ENCODE results near the gene KRT78. TPM values are rescaled to one million over a fixed set of nuclear protein-coding genes. Genes with fewer than 3 reads are reported as not detected.

The KRT78 gene
- total RNA-seq, 1 donor from 2014 or later = not detected

- peaks cover 15% of the 10 kb centered on the region for H3K27me3 Mint-ChIP-seq
- no peak overlapping the region for H3K27ac Mint-ChIP-seq
- intact Hi-C loops (cut with micrococcal nuclease) = no loop called here
- no peaks in the 10 kb centered on the region for H3K4me1 Mint-ChIP-seq
- ChIA-PET POLR2A (no interaction called here), CTCF (interaction anchor here (1.0 kb wide), 1 partner anchor 13 kb away, joined by 3 read pairs; no protein-coding TSS in a partner anchor)
- no peak overlapping the region for H3K4me3 Mint-ChIP-seq
- no peak for ATAC-seq (ENCODE audit: low read depth)
- no peaks in the 10 kb centered on the region for H3K9me3 Mint-ChIP-seq
- H3K36me3 Mint-ChIP-seq (ENCODE audit: low read depth) = no peaks in the 10 kb centered on the region
- no peak for TF ChIP-seq CTCF (IDR thresholded peaks at IDR 0.05)
- no peak for DNase-seq
Observed at GRCh38 chr12:52832985-52833905, 15.5 kb downstream of the KRT78 start.

- H3K36me3 Mint-ChIP-seq (ENCODE audit: low read depth) = no peaks in the 10 kb centered on the region
- CTCF ChIA-PET = interaction anchor here (1.0 kb wide), 1 partner anchor 12 kb away, joined by 3 read pairs; no protein-coding TSS in a partner anchor
- DNase-seq (no peak), ATAC-seq (ENCODE audit: low read depth) (no peak)
- H3K4me3 Mint-ChIP-seq = no peak overlapping the region
- POLR2A ChIA-PET = no interaction called here
- no peak for TF ChIP-seq CTCF (IDR thresholded peaks at IDR 0.05)
- H3K4me1 Mint-ChIP-seq = no peaks in the 10 kb centered on the region
- H3K9me3 Mint-ChIP-seq = no peaks in the 10 kb centered on the region
- H3K27ac Mint-ChIP-seq = no peak overlapping the region
- peaks cover 15% of the 10 kb centered on the region for H3K27me3 Mint-ChIP-seq
- intact Hi-C loops (cut with micrococcal nuclease) = no loop called here
Observed at GRCh38 chr12:52832451-52832850, 16.3 kb downstream of the KRT78 start.

DNA sequence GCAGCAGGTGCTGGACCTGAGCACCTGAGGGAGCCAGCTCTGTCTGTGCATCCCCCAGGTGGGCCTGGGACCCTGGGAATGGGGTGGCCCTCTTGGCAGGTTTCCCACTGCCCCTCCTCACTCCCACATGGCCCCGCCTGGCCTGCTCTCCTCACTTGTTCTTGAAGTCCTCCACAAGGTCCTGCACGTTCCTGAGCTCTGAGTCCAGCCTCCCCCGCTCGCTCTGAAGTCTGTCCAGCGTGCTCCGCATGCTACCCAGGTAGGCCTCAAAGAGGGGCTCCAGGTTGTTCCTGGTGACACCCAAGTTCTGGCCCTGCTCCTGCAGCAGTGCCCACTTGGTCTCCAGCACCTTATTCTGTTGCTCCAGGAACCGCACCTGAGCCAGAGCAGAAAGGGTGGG is 17.5 kb downstream of the KRT78 start:
- ATAC-seq (ENCODE audit: low read depth) = no peak
- peaks cover 10% of the 10 kb centered on the region for H3K27me3 Mint-ChIP-seq
- no peak overlapping the region for H3K4me3 Mint-ChIP-seq
- intact Hi-C loops (cut with micrococcal nuclease) = no loop called here
- DNase-seq = no peak
- POLR2A ChIA-PET = no interaction called here
- CTCF ChIA-PET = no interaction called here
- no peaks in the 10 kb centered on the region for H3K4me1 Mint-ChIP-seq
- H3K36me3 Mint-ChIP-seq (ENCODE audit: low read depth) = no peaks in the 10 kb centered on the region
- no peak overlapping the region for H3K27ac Mint-ChIP-seq
- TF ChIP-seq CTCF (IDR thresholded peaks at IDR 0.05) = no peak
- no peaks in the 10 kb centered on the region for H3K9me3 Mint-ChIP-seq

GRCh38 chr12:52829986-52830770 is 18.6 kb downstream of the KRT78 start:
- no peak for TF ChIP-seq CTCF (IDR thresholded peaks at IDR 0.05)
- H3K27ac Mint-ChIP-seq = no peak overlapping the region
- H3K4me3 Mint-ChIP-seq = no peak overlapping the region
- intact Hi-C loops (cut with micrococcal nuclease) = no loop called here
- no peaks in the 10 kb centered on the region for H3K4me1 Mint-ChIP-seq
- H3K9me3 Mint-ChIP-seq = no peaks in the 10 kb centered on the region
- ChIA-PET CTCF (no interaction called here), POLR2A (no interaction called here)
- peaks cover 7% of the 10 kb centered on the region for H3K27me3 Mint-ChIP-seq
- ATAC-seq (ENCODE audit: low read depth) = no peak
- H3K36me3 Mint-ChIP-seq (ENCODE audit: low read depth) = no peaks in the 10 kb centered on the region
- no peak for DNase-seq

DNA sequence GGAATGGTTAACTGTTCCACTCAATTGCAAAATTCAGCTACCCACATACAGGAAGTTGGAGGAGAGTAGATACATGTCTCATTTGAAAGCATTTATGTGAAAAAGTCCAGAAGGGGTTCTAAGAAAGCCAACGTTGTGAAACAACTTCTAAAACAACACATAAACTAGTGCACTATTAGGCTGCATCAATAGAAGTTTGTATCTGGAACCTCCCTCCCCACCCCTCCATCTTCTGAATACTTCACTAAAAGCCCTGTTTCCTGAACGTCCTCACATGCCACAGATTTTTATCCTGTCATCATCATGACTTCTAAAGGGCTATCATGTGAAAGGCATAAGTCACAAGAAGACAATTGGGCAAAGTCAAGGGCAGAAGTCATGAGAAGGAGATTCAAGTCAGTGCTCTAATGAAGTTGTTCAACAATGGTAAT is 20.2 kb downstream of the KRT78 start:
- ChIA-PET CTCF (no interaction called here), POLR2A (no interaction called here)
- Mint-ChIP-seq H3K27me3 (peaks cover 7% of the 10 kb centered on the region), H3K27ac (no peak overlapping the region), H3K9me3 (no peaks in the 10 kb centered on the region), H3K4me1 (no peaks in the 10 kb centered on the region), H3K36me3 (ENCODE audit: low read depth) (no peaks in the 10 kb centered on the region), H3K4me3 (no peak overlapping the region)
- intact Hi-C loops (cut with micrococcal nuclease) = no loop called here
- TF ChIP-seq CTCF (IDR thresholded peaks at IDR 0.05) = no peak
- DNase-seq = no peak
- no peak for ATAC-seq (ENCODE audit: low read depth)

Data from activated B cell treated with CpG ODN at 0.5 μM for 24 hours (primary cell).